Measurements from ENCODE around the gene DAB2.

- TF ChIP-seq CTCF (IDR thresholded peaks at IDR 0.05; ENCODE audit: insufficient read depth, low read length, poor library complexity, severe bottlenecking) (no peak), EZH2phosphoT487 (conservative IDR thresholded peaks at IDR 0.05; ENCODE audit: low read length) (no peak)
These were observed 68.5 kb downstream of the DAB2 start for GRCh38 chr5:39356263-39356662.

Data from SU-DHL-6 (cell line).